ENCODE results near the gene GLI1. TPM values are rescaled to one million over a fixed set of nuclear protein-coding genes. Genes with fewer than 3 reads are reported as not detected.

Gene GLI1
- total and polyA plus RNA-seq, 4 donors = 0.74 to 5.7 (median 2.1) TPM

DNA sequence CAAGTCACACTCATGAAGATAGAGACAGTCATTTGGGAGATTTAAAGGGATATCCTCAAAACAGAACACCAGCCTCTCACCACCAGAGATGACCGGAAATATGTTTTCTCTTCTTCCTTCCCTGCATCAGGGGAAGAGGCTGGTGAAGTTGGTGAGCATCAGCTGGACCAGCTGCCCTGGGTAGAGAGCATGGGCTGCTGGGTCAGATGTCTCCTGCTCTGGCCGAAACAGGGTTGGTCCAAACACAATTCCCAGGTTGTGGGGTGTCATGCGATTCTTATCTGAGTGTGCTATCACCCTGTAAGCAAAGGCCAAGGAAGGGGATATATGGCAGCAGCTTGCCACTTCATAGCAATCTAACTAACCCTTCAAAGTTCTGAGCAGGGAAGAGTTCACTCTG lies 12.8 kb downstream of the GLI1 start:
- no peak for TF ChIP-seq CTCF (IDR thresholded peaks at IDR 0.05; ENCODE audit: control extremely low read depth, extremely low read depth)
- ATAC-seq (ENCODE audit: insufficient read depth, low FRiP score) (no peak), DNase-seq (no peak)
- H3K9ac ChIP-seq (ENCODE audit: insufficient read depth in 1 of 2, low read length in 2 of 2) = no peak overlapping the region
- H3K4me3 ChIP-seq = no peak overlapping the region
- H3K36me3 ChIP-seq (ENCODE audit: control insufficient read depth in 4 of 4, insufficient read depth in 4 of 4, low read length in 4 of 4) = peaks cover 0 to 19% (median 6%) of the 10 kb centered on the region in 4 donors
- H3K27ac ChIP-seq (ENCODE audit: low read depth in 1 of 2, low read length in 1 of 2) = no peak overlapping the region
- peaks cover 0 to 36% (median 34%) of the 10 kb centered on the region in 3 donors for H3K27me3 ChIP-seq (ENCODE audit: control insufficient read depth in 3 of 3, insufficient read depth in 3 of 3, low read length in 2 of 3)
- H3K9me3 ChIP-seq (ENCODE audit: control insufficient read depth in 4 of 4, insufficient read depth in 3 of 4, low read length in 3 of 4) = no peaks in the 10 kb centered on the region
- 84 to 97% methylated on average over 3 of the region's 3 CpGs for WGBS, 2 donors
- peaks cover 0 to 17% (median 0%) of the 10 kb centered on the region in 5 donors for H3K4me1 ChIP-seq (ENCODE audit: control insufficient read depth in 5 of 5, insufficient read depth in 5 of 5, low read length in 5 of 5)

DNA sequence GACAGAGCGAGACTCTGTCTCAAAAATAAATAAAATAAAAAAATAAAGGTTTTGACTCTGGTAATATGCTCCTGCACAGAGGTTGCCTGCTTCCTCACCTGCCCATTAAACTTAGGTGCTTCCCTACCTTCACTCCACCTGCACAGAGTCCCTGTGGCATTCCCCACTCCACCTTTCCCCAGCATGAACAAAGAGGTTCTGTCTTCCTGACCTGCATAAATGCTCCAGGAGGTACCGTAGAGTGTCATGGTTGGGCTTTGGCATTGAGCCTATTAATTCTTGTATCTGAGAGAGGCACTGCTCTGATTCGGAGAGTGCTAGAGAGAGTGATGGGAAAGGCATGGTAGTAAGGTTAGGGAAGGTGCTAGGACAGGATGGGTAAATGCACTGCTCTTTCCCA lies 13.8 kb downstream of the GLI1 start:
- no peak overlapping the region for H3K4me3 ChIP-seq
- H3K9ac ChIP-seq (ENCODE audit: insufficient read depth in 1 of 2, low read length in 2 of 2) = no peak overlapping the region
- peaks cover 0 to 19% (median 4%) of the 10 kb centered on the region in 4 donors for H3K36me3 ChIP-seq (ENCODE audit: control insufficient read depth in 4 of 4, insufficient read depth in 4 of 4, low read length in 4 of 4)
- peaks cover 0 to 45% (median 39%) of the 10 kb centered on the region in 3 donors for H3K27me3 ChIP-seq (ENCODE audit: control insufficient read depth in 3 of 3, insufficient read depth in 3 of 3, low read length in 2 of 3)
- no peak for TF ChIP-seq CTCF (IDR thresholded peaks at IDR 0.05; ENCODE audit: control extremely low read depth, extremely low read depth)
- no peak for ATAC-seq (ENCODE audit: insufficient read depth, low FRiP score)
- H3K9me3 ChIP-seq (ENCODE audit: control insufficient read depth in 4 of 4, insufficient read depth in 3 of 4, low read length in 3 of 4) = no peaks in the 10 kb centered on the region
- no peak for DNase-seq
- 70 to 79% methylated on average over 3 of the region's 3 CpGs for WGBS, 2 donors
- no peak overlapping the region for H3K27ac ChIP-seq (ENCODE audit: low read depth in 1 of 2, low read length in 1 of 2)
- peaks cover 0 to 17% (median 0%) of the 10 kb centered on the region in 5 donors for H3K4me1 ChIP-seq (ENCODE audit: control insufficient read depth in 5 of 5, insufficient read depth in 5 of 5, low read length in 5 of 5)

GRCh38 chr12:57473886-57474285 lies 14.3 kb downstream of the GLI1 start:
- no peak overlapping the region for H3K4me3 ChIP-seq
- peaks cover 0 to 17% (median 0%) of the 10 kb centered on the region in 5 donors for H3K4me1 ChIP-seq (ENCODE audit: control insufficient read depth in 5 of 5, insufficient read depth in 5 of 5, low read length in 5 of 5)
- H3K9ac ChIP-seq (ENCODE audit: insufficient read depth in 1 of 2, low read length in 2 of 2) = no peak overlapping the region
- H3K36me3 ChIP-seq (ENCODE audit: control insufficient read depth in 4 of 4, insufficient read depth in 4 of 4, low read length in 4 of 4) = peaks cover 0 to 18% (median 3%) of the 10 kb centered on the region in 4 donors
- no peak overlapping the region for H3K27ac ChIP-seq (ENCODE audit: low read depth in 1 of 2, low read length in 1 of 2)
- no peak for DNase-seq
- no peak for ATAC-seq (ENCODE audit: insufficient read depth, low FRiP score)
- peaks cover 0 to 48% (median 39%) of the 10 kb centered on the region in 3 donors for H3K27me3 ChIP-seq (ENCODE audit: control insufficient read depth in 3 of 3, insufficient read depth in 3 of 3, low read length in 2 of 3)
- 90 to 92% methylated on average over 5 of the region's 5 CpGs for whole genome bisulfite sequencing, 2 donors
- no peak for TF ChIP-seq CTCF (IDR thresholded peaks at IDR 0.05; ENCODE audit: control extremely low read depth, extremely low read depth)
- no peaks in the 10 kb centered on the region for H3K9me3 ChIP-seq (ENCODE audit: control insufficient read depth in 4 of 4, insufficient read depth in 3 of 4, low read length in 3 of 4)

DNA sequence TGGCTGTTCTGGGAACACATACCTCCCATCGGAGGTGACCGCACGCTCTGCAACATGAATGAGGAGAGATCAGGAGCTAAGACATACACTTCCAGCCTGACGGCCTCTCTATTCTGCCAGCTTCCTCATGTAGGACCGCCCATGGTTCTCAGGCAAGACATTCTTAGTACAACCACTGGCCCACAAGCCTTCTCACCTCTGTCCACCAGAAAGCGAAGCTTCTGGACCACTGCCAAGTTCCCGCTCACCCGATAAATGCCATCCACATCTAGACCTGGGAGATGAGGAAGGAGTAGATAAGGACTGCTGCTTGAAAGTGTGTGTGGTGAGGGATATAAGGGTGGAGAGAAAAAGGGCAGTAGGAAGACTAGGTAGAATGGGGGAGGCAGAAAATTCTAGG lies 14.8 kb downstream of the GLI1 start:
- H3K4me1 ChIP-seq (ENCODE audit: control insufficient read depth in 5 of 5, insufficient read depth in 5 of 5, low read length in 5 of 5) = peaks cover 0 to 17% (median 0%) of the 10 kb centered on the region in 5 donors
- no peak overlapping the region for H3K27ac ChIP-seq (ENCODE audit: low read depth in 1 of 2, low read length in 1 of 2)
- no peak overlapping the region for H3K4me3 ChIP-seq
- WGBS, 2 donors = 75 to 78% methylated on average over 8 of the region's 8 CpGs
- peaks cover 0 to 13% (median under 1%) of the 10 kb centered on the region in 4 donors for H3K36me3 ChIP-seq (ENCODE audit: control insufficient read depth in 4 of 4, insufficient read depth in 4 of 4, low read length in 4 of 4)
- TF ChIP-seq CTCF (IDR thresholded peaks at IDR 0.05; ENCODE audit: control extremely low read depth, extremely low read depth) = no peak
- H3K27me3 ChIP-seq (ENCODE audit: control insufficient read depth in 3 of 3, insufficient read depth in 3 of 3, low read length in 2 of 3) = peaks cover 0 to 51% (median 39%) of the 10 kb centered on the region in 3 donors
- H3K9me3 ChIP-seq (ENCODE audit: control insufficient read depth in 4 of 4, insufficient read depth in 3 of 4, low read length in 3 of 4) = no peaks in the 10 kb centered on the region
- no peak overlapping the region for H3K9ac ChIP-seq (ENCODE audit: insufficient read depth in 1 of 2, low read length in 2 of 2)
- DNase-seq = no peak
- ATAC-seq (ENCODE audit: insufficient read depth, low FRiP score) = no peak
